K562 (cell line): Measurements from ENCODE around the gene KRTAP16-1. TPM values are rescaled to one million over a fixed set of nuclear protein-coding genes. Genes with fewer than 3 reads are reported as not detected.

Experiments used
- ATAC-seq: fragments of 200-7000 bp; cut with Tn5 transposase; 3 replicates; pipeline ENCODE4 v1.9.1; 2020; ENCODE audit warnings: moderate library complexity
- BruUV-seq: library from RNA; stranded (reverse); fragments of 400-500 nt; replicated peaks from 2 replicates; lab custom pipeline; 2021; lab: Mats Ljungman, UMichigan
- CTCF ChIA-PET: fragments of 300-600 bp; formaldehyde crosslinking; extraction: SDS; loops from one replicate; lab custom pipeline; 2021; ENCODE audit warnings: low intra/inter-chr PET ratio; lab: Yijun Ruan, JAX
- POLR2A ChIA-PET: fragments of 300-600, 350-650 bp; sonication (Branson Sonifier 250); formaldehyde crosslinking; extraction: SDS; loops from one replicate; lab custom pipeline; 2021; ENCODE audit warnings: antibody characterized with exemption, inconsistent platforms; lab: Yijun Ruan, JAX
- DNase-seq, 4 experiments: peaks; one replicate each; pipeline versions ENCODE4 v3.0.0 to v3.0.0-alpha.2; 2011 to 2018; ENCODE audit warnings: low spot score in 3 of 4, mixed read lengths in 3 of 4; ENCODE audit errors: extremely low read depth in 1 of 4
- FAIRE-seq: peaks from 2 replicates; lab custom pipeline; 2011; peaks lifted over from hg19 to GRCh38; lab: Jason Lieb, UNC
- H2AFZ ChIP-seq: 2 replicates; pipeline ENCODE4 v1.6.0; 2011; ENCODE audit warnings: low read depth, low read length, control low read depth, inconsistent platforms
- H3K27ac ChIP-seq: fragments of 200-600 bp; 3 replicates; pipeline ENCODE4 v1.8.0; 2011; ENCODE audit warnings: low read depth, mild to moderate bottlenecking, control low read depth, inconsistent platforms, low read length, moderate library complexity, mixed read lengths; ENCODE audit errors: extremely low read depth
- H3K27me3 ChIP-seq, 2 experiments: fragments of 300-600 bp in 1 of 2; 2 replicates in 1 of 2; 3 replicates in 1 of 2; pipeline versions ENCODE4 v1.6.0 to v1.8.0; 2011; ENCODE audit warnings: inconsistent platforms in 2 of 2, low read length in 2 of 2, mild to moderate bottlenecking in 1 of 2, mixed read lengths in 1 of 2, moderate library complexity in 1 of 2; ENCODE audit not compliant: control insufficient read depth in 2 of 2, insufficient read depth in 2 of 2
- H3K36me3 ChIP-seq: fragments of 300-600 bp; 3 replicates; pipeline ENCODE4 v1.8.0; 2011; ENCODE audit warnings: mild to moderate bottlenecking, low read length, inconsistent platforms; ENCODE audit not compliant: control insufficient read depth, insufficient read depth
- H3K4me1 ChIP-seq, 2 experiments: fragments of 200-600 bp in 1 of 2; replicated peaks in 1 of 2; 2 replicates in 1 of 2; 3 replicates in 1 of 2; pipeline versions ENCODE4 v1.5.1 to v1.8.0; 2011; ENCODE audit warnings: inconsistent platforms in 2 of 2, low read length in 2 of 2, mild to moderate bottlenecking in 1 of 2, mixed read lengths in 1 of 2, moderate library complexity in 1 of 2; ENCODE audit not compliant: control insufficient read depth in 2 of 2, insufficient read depth in 2 of 2
- H3K4me2 ChIP-seq: 2 replicates; pipeline ENCODE4 v1.6.1; 2011; ENCODE audit warnings: low read length, control low read depth, inconsistent platforms, mixed read lengths; ENCODE audit not compliant: insufficient read depth
- H3K4me3 ChIP-seq: fragments of 200-600 bp; sonication (generic), shearing (Covaris generic); 2 replicates; pipeline ENCODE4 v1.5.1; 2016; ENCODE audit warnings: control low read depth, inconsistent platforms
- H3K79me2 ChIP-seq: fragments of 200-600 bp; 3 replicates; pipeline ENCODE4 v1.8.0; 2011; ENCODE audit warnings: low read length, inconsistent platforms; ENCODE audit not compliant: control insufficient read depth, insufficient read depth
- H3K9ac ChIP-seq, 2 experiments: 2 replicates each; pipeline versions ENCODE4 v1.6.0 to v1.6.1; 2011; ENCODE audit warnings: low read depth in 2 of 2, low read length in 2 of 2, control low read depth in 1 of 2, inconsistent platforms in 1 of 2, mild to moderate bottlenecking in 1 of 2, mixed read lengths in 1 of 2; ENCODE audit not compliant: insufficient read depth in 1 of 2
- H3K9me1 ChIP-seq: one replicate; pipeline ENCODE4 v1.6.0; 2011; ENCODE audit warnings: inconsistent platforms, mild to moderate bottlenecking, low read length, moderate library complexity; ENCODE audit not compliant: control insufficient read depth, insufficient read depth
- H3K9me3 ChIP-seq: replicated peaks from 2 replicates; pipeline ENCODE4 v1.5.1; 2011; ENCODE audit warnings: low read depth, low read length, inconsistent platforms; ENCODE audit not compliant: control insufficient read depth, insufficient read depth
- H4K20me1 ChIP-seq: replicated peaks from 2 replicates; pipeline ENCODE4 v1.6.1; 2011; ENCODE audit warnings: low read length, inconsistent platforms, mixed read lengths; ENCODE audit not compliant: control insufficient read depth, insufficient read depth
- C11orf30 ChIP-seq: fragments of 450-650 bp; IDR thresholded peaks from 2 replicates; pipeline ENCODE4 v1.6.1; 2016; ENCODE audit warnings: low read depth, mild to moderate bottlenecking
- EZH2 ChIP-seq: IDR thresholded peaks from 2 replicates; pipeline ENCODE4 v1.6.1; 2012; ENCODE audit warnings: low read depth, mild to moderate bottlenecking, inconsistent platforms, low read length, borderline replicate concordance
- FOS ChIP-seq: IDR thresholded peaks from 3 replicates; pipeline ENCODE4 v1.6.1; 2011; ENCODE audit not compliant: insufficient read length; ENCODE audit errors: extremely low read depth
- GATAD2B ChIP-seq: fragments of 450-650 bp; IDR thresholded peaks from 2 replicates; pipeline ENCODE4 v1.6.1; 2017; ENCODE audit warnings: mild to moderate bottlenecking, borderline replicate concordance
- IRF2 ChIP-seq: sonication (generic); formaldehyde crosslinking; IDR thresholded peaks from 2 replicates; pipeline ENCODE4 v1.8.1; 2022; ENCODE audit warnings: mild to moderate bottlenecking, missing genetic modification reagents
- PURB ChIP-seq: sonication (generic); formaldehyde crosslinking; IDR thresholded peaks from 2 replicates; pipeline ENCODE4 v1.9.0; 2021; ENCODE audit warnings: low read depth, mild to moderate bottlenecking, missing genetic modification reagents
- RB1 ChIP-seq: fragments of 450-650 bp; IDR thresholded peaks from 2 replicates; pipeline ENCODE4 v1.6.1; 2017; ENCODE audit warnings: low read depth, mild to moderate bottlenecking
- ZFP1 ChIP-seq: fragments of 450-650 bp; formaldehyde crosslinking; IDR thresholded peaks from 2 replicates; pipeline ENCODE4 v1.4.0; 2020; ENCODE audit warnings: mild to moderate bottlenecking, mixed read lengths
- ZNF253 ChIP-seq: fragments of 250-450 bp; sonication (Bioruptor Pico); conservative IDR thresholded peaks from 2 replicates; pipeline ENCODE4 v1.6.1; 2021; ENCODE audit warnings: mild to moderate bottlenecking
- ZNF780A ChIP-seq: fragments of 250-450 bp; sonication (Bioruptor Pico); IDR thresholded peaks from 2 replicates; pipeline ENCODE4 v1.5.0; 2021; ENCODE audit warnings: mild to moderate bottlenecking
- WGBS: fragments of 100-300 bp; shearing (Covaris generic); methylation state at CpG from one replicate; pipeline ENCODE4 v1.1.6; 2016; ENCODE audit warnings: low coverage, mixed read lengths; ENCODE audit not compliant: insufficient coverage; ENCODE audit errors: missing lambda C conversion rate; 5-methylcytosine and 5-hydroxymethylcytosine counted together
- in situ Hi-C: fragments of 300-500 bp; cut with MboI; formaldehyde crosslinking; loops from 4 replicates; pipeline ENCODE4 v1.15.0; 2018; ENCODE audit warnings: inconsistent platforms, mixed read lengths
- intact Hi-C: fragments of 100-400 bp; cut with micrococcal nuclease; formaldehyde crosslinking; loops from 2 replicates; pipeline ENCODE4 v1.14.2; 2022
- polyA plus RNA-seq, 8 experiments: library from polyadenylated mRNA; depleted of rRNA in 4 of 8; stranded (reverse) in 5 of 8; unstranded in 3 of 8; fragments of >200 nt; fragmentation: Nextera tagmentation in 2 of 8; fragmentation: Illumina TruSeq in 1 of 8; extraction: Ambion mirVana in 2 of 8; extraction: Trizol in 1 of 8; gene quantifications; 2 replicates each; pipeline versions ENCODE4 v1.2.1 to v1.2.3, GENCODE V29; 2011 to 2014; ENCODE audit warnings: inconsistent platforms in 1 of 8, missing spikeins in 1 of 8
- total RNA-seq, 7 experiments: library from RNA; depleted of rRNA in 6 of 7; stranded (reverse); fragments of >200 nt in 6 of 7; fragmentation: Illumina TruSeq in 2 of 7; extraction: Trizol in 2 of 7; gene quantifications; 2 replicates each; pipeline versions ENCODE4 v1.2.1 to v1.2.3, GENCODE V29; 2011 to 2021; ENCODE audit warnings: low replicate concordance in 1 of 7
- TF ChIP-seq, protein P1 (sequence below): sonication (generic); formaldehyde crosslinking; IDR thresholded peaks from 2 replicates; pipeline ENCODE4 v1.8.1; 2022; ENCODE audit warnings: missing genetic modification reagents
- TF ChIP-seq, protein P2 (sequence below): fragments of 250-450 bp; sonication (Bioruptor Pico); IDR thresholded peaks from 2 replicates; pipeline ENCODE4 v1.9.0; 2021; ENCODE audit warnings: mild to moderate bottlenecking, inconsistent platforms
- TF ChIP-seq, protein P3 (sequence below), 2 experiments: IDR thresholded peaks; 2 replicates each; pipeline ENCODE4 v1.6.1; 2011; ENCODE audit warnings: borderline replicate concordance in 1 of 2, control low read depth in 1 of 2, low read depth in 1 of 2, low read length in 1 of 2, mild to moderate bottlenecking in 1 of 2, mixed read lengths in 1 of 2, moderate library complexity in 1 of 2; ENCODE audit not compliant: insufficient read depth in 1 of 2, insufficient read length in 1 of 2, poor library complexity in 1 of 2, severe bottlenecking in 1 of 2; ENCODE audit errors: extremely low read depth in 1 of 2
- TF ChIP-seq, protein P4 (sequence below): sonication (generic); formaldehyde crosslinking; IDR thresholded peaks from 2 replicates; pipeline ENCODE4 v1.8.0; 2023; ENCODE audit warnings: mild to moderate bottlenecking, missing genetic modification reagents
- TF ChIP-seq, protein P5 (sequence below): sonication (generic); formaldehyde crosslinking; IDR thresholded peaks from 2 replicates; pipeline ENCODE4 v1.8.1; 2023; ENCODE audit warnings: mild to moderate bottlenecking, missing genetic modification reagents

The KRTAP16-1 gene
- total and polyA plus RNA-seq, 9 of the 15 experiments (the other 6 are each of a cell fraction or from before 2014, with no cell fraction given), result not detected

DNA sequence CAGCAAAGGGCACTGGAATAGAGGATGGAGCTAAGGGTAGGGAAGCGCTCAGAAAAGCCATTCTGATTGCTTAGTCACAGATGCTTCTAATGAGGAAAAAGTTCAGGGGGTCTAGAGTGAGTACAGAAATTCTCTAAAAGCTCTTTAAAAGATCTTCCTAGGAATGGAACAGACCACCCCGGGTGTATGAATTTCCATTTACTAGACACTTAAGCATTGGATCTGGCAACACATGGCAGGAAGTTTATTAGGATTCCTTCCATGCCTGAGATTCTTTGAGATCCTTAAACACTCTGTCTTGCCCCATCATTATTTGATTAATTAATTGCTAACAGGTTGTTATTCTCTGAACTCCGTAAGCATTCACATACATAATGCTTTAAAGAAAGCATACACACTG is 25.1 kb downstream of the KRTAP16-1 start:
- intact Hi-C loops, result no loop called here
- no peak overlapping the region for H3K4me3 ChIP-seq
- H3K36me3 ChIP-seq, result no peaks in the 10 kb centered on the region
- CTCF ChIA-PET, result interaction anchor here (1.3 kb wide), 1 partner anchor 374 kb away, joined by 3 read pairs; no protein-coding TSS in a partner anchor
- no peak overlapping the region for H2AFZ ChIP-seq
- H3K4me2 ChIP-seq, result no peak overlapping the region
- H3K27me3 ChIP-seq, result peaks cover 0 to 4% of the 10 kb centered on the region in 2 experiments; a peak in 1 of 5 replicates
- no peaks in the 10 kb centered on the region for H3K79me2 ChIP-seq
- POLR2A ChIA-PET, result no interaction called here
- DNase-seq (peak in 3 of 4 experiments; percentile 0), ATAC-seq (no peak), FAIRE-seq (no peak)
- H4K20me1 ChIP-seq, result no peaks in the 10 kb centered on the region
- WGBS, result 0% methylated on average over 3 of the region's 3 CpGs
- no peaks in the 10 kb centered on the region for H3K9me3 ChIP-seq
- no peak overlapping the region for H3K27ac ChIP-seq
- no TSS peak for BruUV-seq
- no peak overlapping the region for H3K9ac ChIP-seq
- no peaks in the 10 kb centered on the region for H3K9me1 ChIP-seq
- in situ Hi-C loops, result no loop called here
- no peaks in the 10 kb centered on the region for H3K4me1 ChIP-seq
- TF ChIP-seq RB1 (no peak), ZNF780A (no peak), EZH2 (no peak), FOS (no peak), ZFP1 (CRISPR knock-in tag) (no peak), C11orf30 (no peak), IRF2 (no peak), PURB (CRISPR knock-in tag) (no peak), GATAD2B (no peak), ZNF253 (CRISPR knock-in tag) (no peak)
- TF ChIP-seq, protein P1, sequence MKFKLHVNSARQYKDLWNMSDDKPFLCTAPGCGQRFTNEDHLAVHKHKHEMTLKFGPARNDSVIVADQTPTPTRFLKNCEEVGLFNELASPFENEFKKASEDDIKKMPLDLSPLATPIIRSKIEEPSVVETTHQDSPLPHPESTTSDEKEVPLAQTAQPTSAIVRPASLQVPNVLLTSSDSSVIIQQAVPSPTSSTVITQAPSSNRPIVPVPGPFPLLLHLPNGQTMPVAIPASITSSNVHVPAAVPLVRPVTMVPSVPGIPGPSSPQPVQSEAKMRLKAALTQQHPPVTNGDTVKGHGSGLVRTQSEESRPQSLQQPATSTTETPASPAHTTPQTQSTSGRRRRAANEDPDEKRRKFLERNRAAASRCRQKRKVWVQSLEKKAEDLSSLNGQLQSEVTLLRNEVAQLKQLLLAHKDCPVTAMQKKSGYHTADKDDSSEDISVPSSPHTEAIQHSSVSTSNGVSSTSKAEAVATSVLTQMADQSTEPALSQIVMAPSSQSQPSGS (CRISPR knock-in tag), result no peak
- TF ChIP-seq, protein P2, sequence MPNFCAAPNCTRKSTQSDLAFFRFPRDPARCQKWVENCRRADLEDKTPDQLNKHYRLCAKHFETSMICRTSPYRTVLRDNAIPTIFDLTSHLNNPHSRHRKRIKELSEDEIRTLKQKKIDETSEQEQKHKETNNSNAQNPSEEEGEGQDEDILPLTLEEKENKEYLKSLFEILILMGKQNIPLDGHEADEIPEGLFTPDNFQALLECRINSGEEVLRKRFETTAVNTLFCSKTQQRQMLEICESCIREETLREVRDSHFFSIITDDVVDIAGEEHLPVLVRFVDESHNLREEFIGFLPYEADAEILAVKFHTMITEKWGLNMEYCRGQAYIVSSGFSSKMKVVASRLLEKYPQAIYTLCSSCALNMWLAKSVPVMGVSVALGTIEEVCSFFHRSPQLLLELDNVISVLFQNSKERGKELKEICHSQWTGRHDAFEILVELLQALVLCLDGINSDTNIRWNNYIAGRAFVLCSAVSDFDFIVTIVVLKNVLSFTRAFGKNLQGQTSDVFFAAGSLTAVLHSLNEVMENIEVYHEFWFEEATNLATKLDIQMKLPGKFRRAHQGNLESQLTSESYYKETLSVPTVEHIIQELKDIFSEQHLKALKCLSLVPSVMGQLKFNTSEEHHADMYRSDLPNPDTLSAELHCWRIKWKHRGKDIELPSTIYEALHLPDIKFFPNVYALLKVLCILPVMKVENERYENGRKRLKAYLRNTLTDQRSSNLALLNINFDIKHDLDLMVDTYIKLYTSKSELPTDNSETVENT, result no peak
- TF ChIP-seq, protein P3, sequence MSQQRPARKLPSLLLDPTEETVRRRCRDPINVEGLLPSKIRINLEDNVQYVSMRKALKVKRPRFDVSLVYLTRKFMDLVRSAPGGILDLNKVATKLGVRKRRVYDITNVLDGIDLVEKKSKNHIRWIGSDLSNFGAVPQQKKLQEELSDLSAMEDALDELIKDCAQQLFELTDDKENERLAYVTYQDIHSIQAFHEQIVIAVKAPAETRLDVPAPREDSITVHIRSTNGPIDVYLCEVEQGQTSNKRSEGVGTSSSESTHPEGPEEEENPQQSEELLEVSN (IDR thresholded peaks at IDR 0.05; ENCODE audit: borderline replicate concordance in 1 of 2, extremely low read depth in 1 of 2, insufficient read depth in 1 of 2, insufficient read length in 1 of 2, low read depth in 1 of 2, low read length in 1 of 2, poor library complexity in 1 of 2, severe bottlenecking in 1 of 2), result no peak
- TF ChIP-seq, protein P4, sequence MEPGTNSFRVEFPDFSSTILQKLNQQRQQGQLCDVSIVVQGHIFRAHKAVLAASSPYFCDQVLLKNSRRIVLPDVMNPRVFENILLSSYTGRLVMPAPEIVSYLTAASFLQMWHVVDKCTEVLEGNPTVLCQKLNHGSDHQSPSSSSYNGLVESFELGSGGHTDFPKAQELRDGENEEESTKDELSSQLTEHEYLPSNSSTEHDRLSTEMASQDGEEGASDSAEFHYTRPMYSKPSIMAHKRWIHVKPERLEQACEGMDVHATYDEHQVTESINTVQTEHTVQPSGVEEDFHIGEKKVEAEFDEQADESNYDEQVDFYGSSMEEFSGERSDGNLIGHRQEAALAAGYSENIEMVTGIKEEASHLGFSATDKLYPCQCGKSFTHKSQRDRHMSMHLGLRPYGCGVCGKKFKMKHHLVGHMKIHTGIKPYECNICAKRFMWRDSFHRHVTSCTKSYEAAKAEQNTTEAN (CRISPR knock-in tag), result no peak
- TF ChIP-seq, protein P5, sequence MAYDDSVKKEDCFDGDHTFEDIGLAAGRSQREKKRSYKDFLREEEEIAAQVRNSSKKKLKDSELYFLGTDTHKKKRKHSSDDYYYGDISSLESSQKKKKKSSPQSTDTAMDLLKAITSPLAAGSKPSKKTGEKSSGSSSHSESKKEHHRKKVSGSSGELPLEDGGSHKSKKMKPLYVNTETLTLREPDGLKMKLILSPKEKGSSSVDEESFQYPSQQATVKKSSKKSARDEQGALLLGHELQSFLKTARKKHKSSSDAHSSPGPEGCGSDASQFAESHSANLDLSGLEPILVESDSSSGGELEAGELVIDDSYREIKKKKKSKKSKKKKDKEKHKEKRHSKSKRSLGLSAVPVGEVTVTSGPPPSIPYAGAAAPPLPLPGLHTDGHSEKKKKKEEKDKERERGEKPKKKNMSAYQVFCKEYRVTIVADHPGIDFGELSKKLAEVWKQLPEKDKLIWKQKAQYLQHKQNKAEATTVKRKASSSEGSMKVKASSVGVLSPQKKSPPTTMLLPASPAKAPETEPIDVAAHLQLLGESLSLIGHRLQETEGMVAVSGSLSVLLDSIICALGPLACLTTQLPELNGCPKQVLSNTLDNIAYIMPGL (CRISPR knock-in tag), result no peak
